Type B pancreatic cell (in vitro differentiated cells): ENCODE measurements around the gene PIK3CB. TPM values are rescaled to one million over a fixed set of nuclear protein-coding genes. Genes with fewer than 3 reads are reported as not detected.
A peak's percentile ranks its signal among the peaks of the same experiment; 100 is the strongest.

Experiments
- DNase-seq: peaks from one replicate; pipeline ENCODE4 v3.0.0; 2021; ENCODE audit warnings: mixed read lengths; ENCODE audit not compliant: unreplicated experiment; ENCODE audit errors: extremely low spot score
- H3K27ac Mint-ChIP-seq: 2 replicates; pipeline ENCODE4 v1.8.0; 2021; ENCODE audit warnings: mild to moderate bottlenecking, mixed read lengths
- H3K27me3 Mint-ChIP-seq: 2 replicates; pipeline ENCODE4 v1.8.0; 2021; ENCODE audit warnings: mixed read lengths
- H3K36me3 Mint-ChIP-seq: 2 replicates; pipeline ENCODE4 v1.8.0; 2021; ENCODE audit warnings: mixed read lengths
- H3K4me1 Mint-ChIP-seq: one replicate; pipeline ENCODE4 v1.8.0; 2021; ENCODE audit warnings: mixed read lengths; ENCODE audit not compliant: unreplicated experiment
- H3K4me3 Mint-ChIP-seq: 2 replicates; pipeline ENCODE4 v1.8.0; 2021; ENCODE audit warnings: mild to moderate bottlenecking, mixed read lengths
- H3K9me3 Mint-ChIP-seq: 2 replicates; pipeline ENCODE4 v1.8.0; 2021; ENCODE audit warnings: mixed read lengths
- CTCF ChIP-seq: fragments of 200-600 bp; sonication (generic); conservative IDR thresholded peaks from 2 replicates; pipeline ENCODE4 v1.5.0; 2021; ENCODE audit warnings: antibody characterized with exemption, mild to moderate bottlenecking
- total RNA-seq: library from RNA; stranded (reverse); gene quantifications from 2 replicates; pipeline ENCODE4 v1.2.1, GENCODE V29; 2021; ENCODE audit warnings: low replicate concordance

The PIK3CB gene
- total RNA-seq, 1 donor from 2014 or later, result 14.8 TPM

- no peaks in the 10 kb centered on the region for H3K27me3 Mint-ChIP-seq
- no peak for DNase-seq
- H3K4me3 Mint-ChIP-seq, result peak overlapping the region; percentile 67
- H3K36me3 Mint-ChIP-seq, result peaks cover 33% of the 10 kb centered on the region
- H3K9me3 Mint-ChIP-seq, result peaks cover 13% of the 10 kb centered on the region
- TF ChIP-seq CTCF, result no peak
- peaks cover 40% of the 10 kb centered on the region for H3K4me1 Mint-ChIP-seq
- peak overlapping the region; percentile 76 for H3K27ac Mint-ChIP-seq
Observed at GRCh38 chr3:138673641-138674530, 160.8 kb downstream of the PIK3CB start.

GRCh38 chr3:138670407-138670806 is 164.3 kb downstream of the PIK3CB start:
- Mint-ChIP-seq H3K4me3 (no peak overlapping the region), H3K27me3 (no peaks in the 10 kb centered on the region), H3K4me1 (peaks cover 50% of the 10 kb centered on the region), H3K36me3 (peaks cover 24% of the 10 kb centered on the region), H3K9me3 (peaks cover 10% of the 10 kb centered on the region), H3K27ac (no peak overlapping the region)
- DNase-seq, result no peak
- no peak for TF ChIP-seq CTCF

GRCh38 chr3:138668107-138668506 is 166.6 kb downstream of the PIK3CB start:
- DNase-seq, result no peak
- Mint-ChIP-seq H3K4me3 (no peak overlapping the region), H3K4me1 (peaks cover 38% of the 10 kb centered on the region), H3K27me3 (no peaks in the 10 kb centered on the region), H3K27ac (no peak overlapping the region), H3K9me3 (no peaks in the 10 kb centered on the region), H3K36me3 (peaks cover 18% of the 10 kb centered on the region)
- TF ChIP-seq CTCF, result no peak

- Mint-ChIP-seq H3K9me3 (no peaks in the 10 kb centered on the region), H3K36me3 (peaks cover 31% of the 10 kb centered on the region), H3K4me3 (no peak overlapping the region), H3K27me3 (no peaks in the 10 kb centered on the region), H3K4me1 (no peaks in the 10 kb centered on the region), H3K27ac (no peak overlapping the region)
- no peak for DNase-seq
- no peak for TF ChIP-seq CTCF
Observed at GRCh38 chr3:138657508-138657907, 177.2 kb downstream of the PIK3CB start.

GRCh38 chr3:138653567-138653966 is 181.2 kb downstream of the PIK3CB start:
- H3K36me3 Mint-ChIP-seq, result peaks cover 37% of the 10 kb centered on the region
- no peaks in the 10 kb centered on the region for H3K4me1 Mint-ChIP-seq
- no peak for DNase-seq
- H3K27ac Mint-ChIP-seq, result no peak overlapping the region
- no peaks in the 10 kb centered on the region for H3K27me3 Mint-ChIP-seq
- no peak overlapping the region for H3K4me3 Mint-ChIP-seq
- no peak for TF ChIP-seq CTCF
- no peaks in the 10 kb centered on the region for H3K9me3 Mint-ChIP-seq
